C4-2B (cell line): Measurements from ENCODE around the gene CSNK2A3.

Experiments used
- CTCF ChIP-seq: fragments of 450-650 bp; conservative IDR thresholded peaks from 2 replicates; pipeline ENCODE4 v1.5.1; 2017; ENCODE audit warnings: mild to moderate bottlenecking
- ZFX ChIP-seq: fragments of 450-650 bp; IDR thresholded peaks from 2 replicates; pipeline ENCODE4 v1.6.1; 2017

GRCh38 chr11:11318461-11318860 lies 34.6 kb downstream of the CSNK2A3 start:
- TF ChIP-seq CTCF (no peak), ZFX (no peak)
